Measurements from ENCODE around the gene SNX3. TPM values are rescaled to one million over a fixed set of nuclear protein-coding genes. Genes with fewer than 3 reads are reported as not detected.
A peak's percentile ranks its signal among the peaks of the same experiment; 100 is the strongest.

Gene SNX3
- total and polyA plus RNA-seq, 2 donors from 2014 or later: 143 to 236 TPM

- no peak for FAIRE-seq
- no peak overlapping the region for H3K4me3 ChIP-seq (ENCODE audit: low read length in 3 of 3)
- no peaks in the 10 kb centered on the region for H3K27me3 ChIP-seq (ENCODE audit: control insufficient read depth, insufficient read depth, low read length)
- H3K27ac ChIP-seq (ENCODE audit: low read depth in 2 of 2, low read length in 2 of 2): no peak overlapping the region
- no peaks in the 10 kb centered on the region for H3K9me3 ChIP-seq (ENCODE audit: control insufficient read depth in 2 of 3, insufficient read depth in 1 of 3, low read length in 3 of 3)
- intact Hi-C loops (cut with DNase I): no loop called here
- H3K36me3 ChIP-seq (ENCODE audit: control insufficient read depth in 2 of 3, insufficient read depth in 3 of 3, low read length in 3 of 3): no peaks in the 10 kb centered on the region
- no peak for TF ChIP-seq CTCF (IDR thresholded peaks at IDR 0.05; ENCODE audit: borderline replicate concordance, extremely low read depth, insufficient read depth)
- DNase-seq: no peak
- H3K4me1 ChIP-seq (ENCODE audit: control insufficient read depth in 2 of 3, insufficient read depth in 2 of 3, low read depth in 1 of 3, low read length in 3 of 3): no peaks in the 10 kb centered on the region
- H3K9ac ChIP-seq (ENCODE audit: low read length in 3 of 3): no peak overlapping the region
These were observed 43.8 kb upstream of the SNX3 start for GRCh38 chr6:108304646-108305045.

- FAIRE-seq: no peak
These were observed 41.5 kb upstream of the SNX3 start for GRCh38 chr6:108302386-108302785.

GRCh38 chr6:108295676-108296075 lies 34.8 kb upstream of the SNX3 start:
- Histone ChIP-seq H3K36me3 (ENCODE audit: control insufficient read depth in 2 of 3, insufficient read depth in 3 of 3, low read length in 3 of 3) (no peaks in the 10 kb centered on the region), H3K27ac (ENCODE audit: low read depth in 2 of 2, low read length in 2 of 2) (peak overlapping the region in 1 of 2 donors; percentile 96), H3K9ac (ENCODE audit: low read length in 3 of 3) (peak overlapping the region; percentile 89 to 99 (median 93)), H3K4me3 (ENCODE audit: low read length in 3 of 3) (peak overlapping the region; percentile 91 to 99 (median 97)), H3K4me1 (ENCODE audit: control insufficient read depth in 2 of 3, insufficient read depth in 2 of 3, low read depth in 1 of 3, low read length in 3 of 3) (peaks cover 0 to 3% (median 0%) of the 10 kb centered on the region in 3 donors), H3K27me3 (ENCODE audit: control insufficient read depth, insufficient read depth, low read length) (no peaks in the 10 kb centered on the region), H3K9me3 (ENCODE audit: control insufficient read depth in 2 of 3, insufficient read depth in 1 of 3, low read length in 3 of 3) (no peaks in the 10 kb centered on the region)
- intact Hi-C loops (cut with DNase I): no loop called here
- FAIRE-seq (no peak), DNase-seq (no peak)
- TF ChIP-seq CTCF (IDR thresholded peaks at IDR 0.05; ENCODE audit: borderline replicate concordance, extremely low read depth, insufficient read depth): no peak

More at GRCh38 chr6:108302386-108302785, 41.5 kb upstream of the SNX3 start:
- Histone ChIP-seq H3K9ac (ENCODE audit: low read length in 3 of 3) (no peak overlapping the region), H3K9me3 (ENCODE audit: control insufficient read depth in 2 of 3, insufficient read depth in 1 of 3, low read length in 3 of 3) (no peaks in the 10 kb centered on the region), H3K27ac (ENCODE audit: low read depth in 2 of 2, low read length in 2 of 2) (no peak overlapping the region), H3K36me3 (ENCODE audit: control insufficient read depth in 2 of 3, insufficient read depth in 3 of 3, low read length in 3 of 3) (no peaks in the 10 kb centered on the region), H3K4me1 (ENCODE audit: control insufficient read depth in 2 of 3, insufficient read depth in 2 of 3, low read depth in 1 of 3, low read length in 3 of 3) (no peaks in the 10 kb centered on the region), H3K4me3 (ENCODE audit: low read length in 3 of 3) (no peak overlapping the region), H3K27me3 (ENCODE audit: control insufficient read depth, insufficient read depth, low read length) (no peaks in the 10 kb centered on the region)
- intact Hi-C loops (cut with DNase I): no loop called here
- TF ChIP-seq CTCF (IDR thresholded peaks at IDR 0.05; ENCODE audit: borderline replicate concordance, extremely low read depth, insufficient read depth): no peak
- DNase-seq: no peak

Data from kidney (tissue), 14 donors.